ENCODE data around the gene SPAG4.

SPAG4 gene

DNA sequence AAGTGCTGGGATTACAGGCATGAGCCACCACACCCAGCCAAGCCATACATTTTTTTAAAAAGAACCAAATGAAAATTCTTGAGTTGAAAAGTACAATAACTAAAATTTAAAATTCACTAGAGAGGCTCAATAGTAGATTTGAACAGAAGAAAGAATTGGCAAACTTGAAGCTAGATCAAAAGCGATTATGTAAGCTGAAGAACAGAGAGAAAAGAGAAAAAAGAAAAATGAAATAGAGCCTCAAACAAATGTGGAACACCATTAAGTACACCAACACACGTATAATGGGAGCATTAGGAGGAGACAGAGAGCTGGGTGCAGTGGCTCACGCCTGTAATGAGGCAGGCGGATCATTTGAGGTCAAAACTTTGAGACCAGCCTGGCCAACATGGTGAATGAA lies 42.8 kb upstream of the SPAG4 start:
- Histone ChIP-seq H3F3A (ENCODE audit: control insufficient read depth, insufficient read depth) (no peaks in the 10 kb centered on the region), H4K20me1 (ENCODE audit: control insufficient read depth, insufficient read depth, low read depth, low read length) (no peaks in the 10 kb centered on the region), H3K27me3 (ENCODE audit: control insufficient read depth, low read length) (peaks cover 7% of the 10 kb centered on the region; the same call in 1 of the 2 replicates), H3K4me1 (ENCODE audit: control insufficient read depth, low read length) (no peaks in the 10 kb centered on the region), H3K27ac (ENCODE audit: low read depth, low read length) (no peak overlapping the region), H3K9me2 (replicated peaks; ENCODE audit: control insufficient read depth, low read length) (no peaks in the 10 kb centered on the region), H3K79me2 (ENCODE audit: control insufficient read depth, low read length) (no peaks in the 10 kb centered on the region), H3K9me3 (ENCODE audit: control insufficient read depth, insufficient read depth, low read length) (no peaks in the 10 kb centered on the region), H3K4me3 (ENCODE audit: low read length) (no peak overlapping the region), H3K4me2 (ENCODE audit: low read length) (no peak overlapping the region), H3K36me3 (ENCODE audit: control insufficient read depth, low read length) (no peaks in the 10 kb centered on the region)
- TF ChIP-seq EZH2phosphoT487 (IDR thresholded peaks at IDR 0.05; ENCODE audit: borderline replicate concordance, low read length) = no peak
- TF ChIP-seq, protein P1, sequence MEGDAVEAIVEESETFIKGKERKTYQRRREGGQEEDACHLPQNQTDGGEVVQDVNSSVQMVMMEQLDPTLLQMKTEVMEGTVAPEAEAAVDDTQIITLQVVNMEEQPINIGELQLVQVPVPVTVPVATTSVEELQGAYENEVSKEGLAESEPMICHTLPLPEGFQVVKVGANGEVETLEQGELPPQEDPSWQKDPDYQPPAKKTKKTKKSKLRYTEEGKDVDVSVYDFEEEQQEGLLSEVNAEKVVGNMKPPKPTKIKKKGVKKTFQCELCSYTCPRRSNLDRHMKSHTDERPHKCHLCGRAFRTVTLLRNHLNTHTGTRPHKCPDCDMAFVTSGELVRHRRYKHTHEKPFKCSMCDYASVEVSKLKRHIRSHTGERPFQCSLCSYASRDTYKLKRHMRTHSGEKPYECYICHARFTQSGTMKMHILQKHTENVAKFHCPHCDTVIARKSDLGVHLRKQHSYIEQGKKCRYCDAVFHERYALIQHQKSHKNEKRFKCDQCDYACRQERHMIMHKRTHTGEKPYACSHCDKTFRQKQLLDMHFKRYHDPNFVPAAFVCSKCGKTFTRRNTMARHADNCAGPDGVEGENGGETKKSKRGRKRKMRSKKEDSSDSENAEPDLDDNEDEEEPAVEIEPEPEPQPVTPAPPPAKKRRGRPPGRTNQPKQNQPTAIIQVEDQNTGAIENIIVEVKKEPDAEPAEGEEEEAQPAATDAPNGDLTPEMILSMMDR (IDR thresholded peaks at IDR 0.05; ENCODE audit: low read depth, low read length, poor library complexity, severe bottlenecking) = no peak

DNA sequence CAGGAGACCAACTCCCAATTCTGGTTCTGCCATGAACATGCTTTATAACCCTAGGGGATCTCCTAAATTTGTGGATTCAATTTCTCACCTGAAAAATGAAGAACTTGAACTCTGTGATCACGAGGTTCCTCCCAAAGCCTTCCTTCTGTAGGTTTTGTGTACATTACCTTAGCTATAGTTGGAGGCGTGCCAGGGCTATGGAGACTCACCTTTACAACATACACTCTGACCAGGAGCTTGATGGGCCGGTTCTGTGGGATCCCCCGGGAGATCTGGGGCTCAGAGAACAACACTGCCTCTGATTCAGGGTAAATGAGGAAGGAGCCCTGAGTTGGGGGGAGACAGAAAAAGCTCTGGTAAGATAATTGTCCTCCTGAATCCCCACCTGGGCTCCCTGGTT lies 39.7 kb upstream of the SPAG4 start:
- Histone ChIP-seq H3K4me2 (ENCODE audit: low read length) (no peak overlapping the region), H3K4me3 (ENCODE audit: low read length) (no peak overlapping the region), H3F3A (ENCODE audit: control insufficient read depth, insufficient read depth) (no peaks in the 10 kb centered on the region), H3K9me2 (replicated peaks; ENCODE audit: control insufficient read depth, low read length) (no peaks in the 10 kb centered on the region), H4K20me1 (ENCODE audit: control insufficient read depth, insufficient read depth, low read depth, low read length) (no peaks in the 10 kb centered on the region), H3K9me3 (ENCODE audit: control insufficient read depth, insufficient read depth, low read length) (no peaks in the 10 kb centered on the region), H3K4me1 (ENCODE audit: control insufficient read depth, low read length) (no peaks in the 10 kb centered on the region), H3K36me3 (ENCODE audit: control insufficient read depth, low read length) (no peaks in the 10 kb centered on the region), H3K79me2 (ENCODE audit: control insufficient read depth, low read length) (no peaks in the 10 kb centered on the region), H3K27ac (ENCODE audit: low read depth, low read length) (no peak overlapping the region), H3K27me3 (ENCODE audit: control insufficient read depth, low read length) (peaks cover 7% of the 10 kb centered on the region; the same call in 1 of the 2 replicates)
- no peak for TF ChIP-seq EZH2phosphoT487 (IDR thresholded peaks at IDR 0.05; ENCODE audit: borderline replicate concordance, low read length)
- TF ChIP-seq, protein P1 (IDR thresholded peaks at IDR 0.05; ENCODE audit: low read depth, low read length, poor library complexity, severe bottlenecking) = no peak

DNA sequence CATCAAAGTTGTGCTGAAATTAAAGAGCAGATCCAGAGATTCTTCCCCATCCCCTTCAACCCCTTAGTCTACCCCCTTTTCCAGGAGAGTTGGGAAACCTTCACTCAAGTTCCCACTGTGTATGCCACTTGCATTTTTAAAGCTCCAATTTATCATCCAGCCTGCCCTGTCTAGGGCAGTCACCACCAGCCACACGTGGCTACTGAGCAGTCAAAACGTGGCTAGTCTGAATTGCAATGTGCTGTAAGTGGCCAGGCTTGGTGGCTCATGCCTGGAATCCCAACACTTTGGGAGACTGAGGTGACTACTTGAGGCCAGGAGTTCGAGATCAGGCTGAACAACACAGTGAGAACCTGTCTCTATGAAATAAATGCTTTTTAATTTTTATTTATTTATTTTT lies 38.8 kb upstream of the SPAG4 start:
- H3K4me2 ChIP-seq (ENCODE audit: low read length) = no peak overlapping the region
- H3K36me3 ChIP-seq (ENCODE audit: control insufficient read depth, low read length) = no peaks in the 10 kb centered on the region
- H4K20me1 ChIP-seq (ENCODE audit: control insufficient read depth, insufficient read depth, low read depth, low read length) = no peaks in the 10 kb centered on the region
- TF ChIP-seq, protein P1 (IDR thresholded peaks at IDR 0.05; ENCODE audit: low read depth, low read length, poor library complexity, severe bottlenecking) = no peak
- TF ChIP-seq EZH2phosphoT487 (IDR thresholded peaks at IDR 0.05; ENCODE audit: borderline replicate concordance, low read length) = no peak
- no peaks in the 10 kb centered on the region for H3K9me3 ChIP-seq (ENCODE audit: control insufficient read depth, insufficient read depth, low read length)
- peaks cover 7% of the 10 kb centered on the region; the same call in 1 of the 2 replicates for H3K27me3 ChIP-seq (ENCODE audit: control insufficient read depth, low read length)
- H3K27ac ChIP-seq (ENCODE audit: low read depth, low read length) = no peak overlapping the region
- no peak overlapping the region for H3K4me3 ChIP-seq (ENCODE audit: low read length)
- no peaks in the 10 kb centered on the region for H3K9me2 ChIP-seq (replicated peaks; ENCODE audit: control insufficient read depth, low read length)
- H3K79me2 ChIP-seq (ENCODE audit: control insufficient read depth, low read length) = no peaks in the 10 kb centered on the region
- no peaks in the 10 kb centered on the region for H3F3A ChIP-seq (ENCODE audit: control insufficient read depth, insufficient read depth)
- no peaks in the 10 kb centered on the region for H3K4me1 ChIP-seq (ENCODE audit: control insufficient read depth, low read length)
